Heart left ventricle (tissue), 13 donors: ENCODE results near the gene SLC7A7.

ENCODE experiments used
- CTCF ChIP-seq, 12 donors: fragments of 200-600 bp; sonication (generic) in 4 of 12; IDR thresholded peaks; one replicate each; pipeline versions ENCODE4 v1.5.0 to v1.8.0; 2018 to 2022; ENCODE audit warnings: antibody characterized with exemption in 12 of 12, mild to moderate bottlenecking in 5 of 12
- POLR2A ChIP-seq, 2 donors: fragments of 450-650 bp; IDR thresholded peaks; one replicate each; pipeline ENCODE4 v1.6.1; 2017; ENCODE audit warnings: antibody characterized with exemption in 2 of 2, mild to moderate bottlenecking in 2 of 2, moderate library complexity in 2 of 2
- donor health status: ischemic (EF 13 %, LVEDD 7.1; RV severe dilation, severe dysfunction).
- donor health status: DM: no; HTN: yes; CAD: no.
- donor health status: DM: no; HTN: no; CAD: no.
- donor health status: ischemic (EF 25% LVEDD 6.9; RV normal size, moderate dysfunction).
- donor health status: ischemic (EF 25% LVEDD 5.7; RV mildly dilated, moderate dysfunction).
- donor health status: ischemic (EF 35%, LVEDD 5.7; RV mildly dilated, moderate dysfunction).
- donor health status: nonischemic (EF 11% LVEDD 7.7; RV severe dilation, severe dysfunction).
- donor health status: DM: yes; HTN: yes; CAD: no.
- donor health status: PGD.
- donor health status: ischemic (EF 29% LVEDD 5.4; RV normal size, mild dysfunction).
- donor health status: nonischemic (EF 23%, LVEDD 6.1; RV moderate dilation, normal function).

- TF ChIP-seq CTCF (IDR thresholded peaks at IDR 0.05) (no peak), POLR2A (IDR thresholded peaks at IDR 0.05) (peak in 1 of 2 donors; percentile 20)
Observed at GRCh38 chr14:22829661-22830442, 14.6 kb upstream of the SLC7A7 start, which contains the start of gene MRPL52.
